Activated T-cell treated with anti-CD3 and anti-CD28 coated beads for 1 hour (primary cell): ENCODE data around the gene HOXA3.

Source experiments
- DNase-seq: peaks from one replicate; pipeline ENCODE4 v3.0.0-alpha.2; 2020; ENCODE audit warnings: low read depth

The HOXA3 gene

GRCh38 chr7:27165996-27166530, 13.7 kb upstream of the HOXA3 start:
- DNase-seq, result no peak

- no peak for DNase-seq
Observed at GRCh38 chr7:27165089-27165995, 13.0 kb upstream of the HOXA3 start, which contains the start of gene HOXA9. TSS of gene HOXA9 (minus strand) at chr7:27165537. CDS start at chr7:27165457, 80 bp downstream.

GRCh38 chr7:27164367-27165088, 12.1 kb upstream of the HOXA3 start:
- no peak for DNase-seq

- DNase-seq, result no peak
Observed at GRCh38 chr7:27164045-27164366, 11.6 kb upstream of the HOXA3 start.

- DNase-seq, result no peak
Observed at GRCh38 chr7:27163288-27164044, 11.1 kb upstream of the HOXA3 start.

- no peak for DNase-seq
Observed at GRCh38 chr7:27162561-27163287, 10.3 kb upstream of the HOXA3 start.

- no peak for DNase-seq
Observed at GRCh38 chr7:27161721-27162560, 9.6 kb upstream of the HOXA3 start.

GRCh38 chr7:27161214-27161720, 8.9 kb upstream of the HOXA3 start:
- DNase-seq, result no peak

- DNase-seq, result peak; percentile 85
Observed at GRCh38 chr7:27160546-27161213, 8.3 kb upstream of the HOXA3 start.

- DNase-seq, result no peak
Observed at GRCh38 chr7:27160145-27160545, 7.8 kb upstream of the HOXA3 start.

- DNase-seq, result no peak
Observed at GRCh38 chr7:27159266-27160144, 7.1 kb upstream of the HOXA3 start.

GRCh38 chr7:27158436-27159265, 6.3 kb upstream of the HOXA3 start:
- no peak for DNase-seq

- no peak for DNase-seq
Observed at GRCh38 chr7:27157702-27158431, 5.5 kb upstream of the HOXA3 start.

GRCh38 chr7:27156916-27157701, 4.7 kb upstream of the HOXA3 start:
- no peak for DNase-seq

- no peak for DNase-seq
Observed at GRCh38 chr7:27156508-27156898, 4.1 kb upstream of the HOXA3 start, which contains the start of gene HOXA7. TSS of gene HOXA7 (minus strand) at chr7:27156675. CDS start at chr7:27156545, 130 bp downstream.

- DNase-seq, result no peak
Observed at GRCh38 chr7:27155816-27156507, 3.6 kb upstream of the HOXA3 start.
